Spleen (tissue), 7 donors: ENCODE results near the gene P3H1.

Experiments used
- CTCF ChIP-seq, 11 experiments: fragments of 200-600 bp in 7 of 11; fragments of 450-650 bp in 4 of 11; sonication (generic) in 4 of 11; IDR thresholded peaks in 8 of 11; conservative IDR thresholded peaks in 3 of 11; 1 replicate in 7 of 11; 2 replicates in 4 of 11; pipeline versions ENCODE4 v1.4.0 to v1.8.0; 2016 to 2021; ENCODE audit warnings: antibody characterized with exemption in 11 of 11, inconsistent platforms in 4 of 11, mild to moderate bottlenecking in 1 of 11
- POLR2AphosphoS5 ChIP-seq, 3 donors: sonication (generic); formaldehyde crosslinking; IDR thresholded peaks; one replicate each; pipeline ENCODE4 v1.5.1; 2017; ENCODE audit warnings: antibody characterized with exemption in 3 of 3
- donor health status: DM: no; HTN: no; CAD: no; lungs with moderate emphysema.
- donor health status: DM: no; HTN: no; CAD: no.
- donor health status: DM: no; HTN: no; CAD: no.

GRCh38 chr1:42700006-42700405, 66.8 kb downstream of the P3H1 start:
- TF ChIP-seq CTCF (IDR thresholded peaks at IDR 0.05 in 8 of 11, conservative IDR thresholded peaks at IDR 0.05 in 3 of 11) (no peak), POLR2AphosphoS5 (IDR thresholded peaks at IDR 0.05) (no peak)
